ENCODE data around the gene BDNF.
"Not testable (repeated sequence)": the region's sequence is repeated elsewhere in the genome, so short reads cannot be mapped to it uniquely, and the experiment has no call there.

Gene BDNF

DNA sequence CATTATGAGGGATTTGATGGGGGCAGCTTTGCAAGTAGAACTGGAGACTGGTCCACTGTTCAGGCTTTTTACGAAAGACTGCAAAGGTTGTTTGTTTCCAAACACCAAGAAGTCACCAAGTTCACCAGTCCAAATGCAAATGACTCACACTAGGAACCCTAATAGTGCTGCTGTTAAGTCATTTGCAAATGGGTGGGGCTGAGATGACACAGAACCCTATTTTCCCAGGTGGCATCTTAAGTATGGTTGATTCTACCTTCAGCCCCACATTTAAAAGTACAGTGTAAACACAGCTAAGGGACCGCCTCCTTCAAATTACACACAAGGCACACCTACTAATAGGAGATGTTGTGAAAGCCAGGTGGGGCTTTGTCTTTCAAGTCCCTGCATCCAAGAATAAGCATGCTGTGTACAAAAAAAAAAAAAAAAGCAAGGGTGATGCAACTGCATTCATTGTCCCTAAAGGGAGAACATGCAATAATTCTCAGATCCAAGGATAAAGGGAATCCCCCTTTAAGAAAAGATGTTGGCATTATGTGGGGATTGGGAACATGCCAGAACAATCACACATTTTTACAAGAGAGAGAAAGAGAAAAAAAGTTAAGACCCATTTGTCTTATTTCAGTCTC lies 27.3 kb downstream of the BDNF start:
- TF ChIP-seq CTCF (conservative IDR thresholded peaks at IDR 0.05; ENCODE audit: control insufficient read depth, insufficient read depth, low read depth, low read length): no peak
- DNase-seq (ENCODE audit: low read depth): peak; percentile 29
- H3K4me3 ChIP-seq (ENCODE audit: control insufficient read depth, low read depth, low read length): no peak overlapping the region

DNA sequence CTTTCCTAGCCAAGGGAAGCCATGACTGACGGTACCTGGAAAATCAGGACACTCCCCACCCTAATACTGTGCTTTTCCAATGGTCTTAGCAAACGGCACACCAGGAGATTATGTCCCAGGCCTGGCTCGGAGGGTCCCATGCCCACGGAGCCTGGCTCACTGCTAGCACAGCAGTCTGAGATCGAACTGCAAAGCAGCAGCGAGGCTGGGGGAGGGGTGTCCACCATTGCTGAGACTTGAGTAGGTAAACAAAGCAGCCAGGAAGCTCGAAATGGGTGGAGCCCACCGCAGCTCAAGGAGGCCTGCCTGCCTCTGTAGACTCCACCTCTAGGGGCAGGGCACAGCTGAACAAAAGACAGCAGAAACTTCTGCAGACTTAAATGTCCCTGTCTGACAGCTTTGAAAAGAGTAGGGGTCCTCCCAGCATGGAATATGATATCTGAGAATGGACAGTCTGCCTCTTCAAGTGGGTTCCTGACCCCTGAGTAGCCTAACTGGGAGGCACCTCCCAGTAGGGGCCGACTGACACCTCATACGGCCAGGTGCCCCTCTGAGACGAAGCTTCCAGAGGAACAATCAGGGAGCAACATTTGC lies 34.6 kb downstream of the BDNF start:
- H3K4me3 ChIP-seq (ENCODE audit: control insufficient read depth, low read depth, low read length); DNase-seq (ENCODE audit: low read depth): not testable (repeated sequence)

DNA sequence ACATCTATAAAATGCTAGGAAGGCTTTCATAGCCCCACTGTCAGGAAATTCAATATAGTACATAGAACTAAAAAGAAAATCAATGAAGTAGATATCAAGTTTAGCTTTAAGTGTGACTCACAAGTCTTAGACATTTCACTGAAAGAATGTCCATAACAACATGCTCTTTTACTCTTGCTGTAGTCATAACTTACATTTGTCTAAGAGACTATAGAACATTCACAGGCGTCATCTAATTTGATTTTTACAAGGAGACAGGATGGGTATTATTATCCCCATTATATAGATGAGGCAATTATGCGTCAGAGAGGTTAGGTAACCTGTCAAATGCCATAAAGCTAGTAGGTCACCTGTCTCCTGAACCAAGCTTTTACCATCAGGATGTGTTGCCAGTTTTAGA lies 36.9 kb downstream of the BDNF start:
- no peak for TF ChIP-seq CTCF (conservative IDR thresholded peaks at IDR 0.05; ENCODE audit: control insufficient read depth, insufficient read depth, low read depth, low read length)
- DNase-seq (ENCODE audit: low read depth): no peak
- H3K4me3 ChIP-seq (ENCODE audit: control insufficient read depth, low read depth, low read length): no peak overlapping the region

- H3K4me3 ChIP-seq (ENCODE audit: control insufficient read depth, low read depth, low read length): no peak overlapping the region
- no peak for DNase-seq (ENCODE audit: low read depth)
- TF ChIP-seq CTCF (conservative IDR thresholded peaks at IDR 0.05; ENCODE audit: control insufficient read depth, insufficient read depth, low read depth, low read length): no peak
These were observed 40.1 kb downstream of the BDNF start for GRCh38 chr11:27660171-27660570.

DNA sequence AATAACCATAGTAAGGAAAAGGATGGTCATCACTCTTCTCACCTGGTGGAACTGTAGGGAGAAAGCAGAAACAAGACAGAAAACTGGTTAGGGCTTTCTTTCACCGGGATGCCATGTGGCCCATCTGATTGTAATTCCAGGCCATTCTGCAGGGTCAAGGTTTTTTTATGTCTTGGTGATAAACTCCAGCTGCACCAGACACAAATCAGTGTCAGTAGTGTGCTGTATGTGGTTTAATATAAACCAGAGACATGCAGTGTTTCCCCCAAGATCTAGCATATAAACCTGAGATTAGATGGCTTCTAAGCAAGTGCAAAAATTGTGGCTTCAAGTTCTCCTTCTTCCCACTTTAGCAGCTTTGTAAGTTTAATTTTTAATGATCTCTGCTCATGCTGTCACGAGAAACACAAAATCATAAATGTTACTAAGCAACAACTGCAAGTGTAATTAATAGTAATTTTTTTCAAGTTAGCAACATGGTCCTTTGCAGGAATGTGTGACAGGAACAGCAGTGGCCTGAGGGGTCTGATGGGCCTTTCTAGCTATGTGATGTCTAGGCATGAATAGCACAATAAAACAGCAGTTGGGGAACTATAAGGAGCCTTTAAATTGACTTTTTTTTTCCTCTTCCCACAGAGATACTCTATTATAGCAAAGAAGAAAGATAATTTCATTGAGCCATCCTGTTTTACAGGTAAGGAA lies 41.6 kb downstream of the BDNF start:
- no peak overlapping the region for H3K4me3 ChIP-seq (ENCODE audit: control insufficient read depth, low read depth, low read length)
- no peak for TF ChIP-seq CTCF (conservative IDR thresholded peaks at IDR 0.05; ENCODE audit: control insufficient read depth, insufficient read depth, low read depth, low read length)
- DNase-seq (ENCODE audit: low read depth): no peak

DNA sequence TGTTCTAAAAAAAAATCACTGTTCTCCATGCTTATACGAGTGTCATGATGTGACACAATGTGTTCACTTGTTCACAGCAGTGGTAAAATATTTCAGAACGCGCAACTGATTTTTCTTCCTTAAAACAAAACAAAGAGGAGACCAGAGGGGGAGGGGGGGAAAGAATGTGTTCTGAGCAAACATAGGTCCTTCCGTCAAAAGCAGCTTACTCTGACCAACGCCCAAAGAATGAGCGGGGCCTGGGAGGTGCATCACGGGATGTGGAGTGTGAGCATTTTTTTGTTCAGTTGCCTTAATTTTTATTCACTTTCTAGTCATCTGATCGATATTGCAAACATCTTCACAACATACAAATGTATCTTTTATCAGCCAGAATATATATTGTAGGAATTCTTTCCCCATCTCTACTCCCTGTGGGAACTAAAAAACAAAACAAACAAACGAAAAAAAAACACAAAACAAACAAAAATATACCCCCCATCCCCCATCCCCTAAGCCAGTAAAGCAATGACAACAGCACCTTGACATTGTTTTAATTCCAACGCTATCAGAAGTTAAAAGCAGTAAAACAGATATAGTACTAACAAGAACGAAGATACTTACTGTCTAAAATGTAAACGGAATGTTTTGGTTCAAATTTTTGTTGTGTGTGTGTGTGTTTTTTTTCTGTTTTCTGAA lies 43.3 kb downstream of the BDNF start:
- DNase-seq (ENCODE audit: low read depth): no peak
- no peak for TF ChIP-seq CTCF (conservative IDR thresholded peaks at IDR 0.05; ENCODE audit: control insufficient read depth, insufficient read depth, low read depth, low read length)
- no peak overlapping the region for H3K4me3 ChIP-seq (ENCODE audit: control insufficient read depth, low read depth, low read length)

- no peak for TF ChIP-seq CTCF (conservative IDR thresholded peaks at IDR 0.05; ENCODE audit: control insufficient read depth, insufficient read depth, low read depth, low read length)
- DNase-seq (ENCODE audit: low read depth): no peak
These were observed 43.9 kb downstream of the BDNF start for GRCh38 chr11:27656320-27656719.

More at GRCh38 chr11:27656320-27656719, 43.9 kb downstream of the BDNF start:
- no peak overlapping the region for H3K4me3 ChIP-seq (ENCODE audit: control insufficient read depth, low read depth, low read length)

Measured in fibroblast of mammary gland (primary cell).